CD4-positive, alpha-beta T cell treated with Interleukin-12 subunit alpha and Interleukin-12 subunit beta, for 1 hour (primary cell): ENCODE data around the gene PC.
"Not testable (repeated sequence)": the region's sequence is repeated elsewhere in the genome, so short reads cannot be mapped to it uniquely, and the experiment has no call there.

Experiments used
- DNase-seq: peaks from one replicate; pipeline ENCODE4 v3.0.0-alpha.2; 2020

Gene PC

DNA sequence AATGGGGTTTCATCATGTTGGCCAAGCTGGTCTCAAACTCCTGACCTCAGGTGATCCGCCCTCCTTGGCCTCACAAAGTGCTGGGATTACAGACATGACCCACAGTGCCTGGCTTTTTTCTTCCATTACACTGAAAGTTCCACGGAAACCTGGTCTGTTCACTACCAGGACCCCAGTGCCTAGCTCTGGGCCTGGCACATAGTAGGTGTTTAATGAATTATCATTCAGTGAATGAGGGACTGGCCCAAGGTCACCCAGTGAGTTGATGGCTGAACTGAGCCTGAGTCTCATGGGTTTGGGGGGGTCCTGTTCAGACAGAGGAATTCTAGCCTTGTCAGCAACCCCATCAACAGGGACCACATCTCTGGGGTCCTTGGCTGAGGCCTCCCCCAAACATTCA is 20.0 kb upstream of the PC start:
- no peak for DNase-seq

DNA sequence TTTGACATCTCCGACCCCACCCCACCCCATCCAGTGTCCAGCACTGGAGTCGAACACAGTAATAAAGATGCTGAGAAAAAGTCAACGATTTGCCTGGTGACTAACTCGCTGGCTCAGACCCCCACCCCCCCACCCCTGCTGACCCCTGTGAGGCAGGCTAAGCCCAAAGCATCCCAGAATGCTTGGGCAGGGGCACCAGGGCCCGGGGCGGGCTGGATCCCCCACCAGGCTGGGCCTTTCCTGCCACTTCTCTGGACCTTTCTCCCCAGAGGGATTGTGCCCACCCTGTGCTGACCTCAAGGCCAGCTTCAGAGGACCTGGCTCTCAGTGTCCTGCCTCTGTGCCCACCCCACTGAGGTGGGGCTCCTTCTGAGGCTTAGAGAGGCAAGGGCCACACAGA is 18.7 kb upstream of the PC start:
- DNase-seq, result no peak

DNA sequence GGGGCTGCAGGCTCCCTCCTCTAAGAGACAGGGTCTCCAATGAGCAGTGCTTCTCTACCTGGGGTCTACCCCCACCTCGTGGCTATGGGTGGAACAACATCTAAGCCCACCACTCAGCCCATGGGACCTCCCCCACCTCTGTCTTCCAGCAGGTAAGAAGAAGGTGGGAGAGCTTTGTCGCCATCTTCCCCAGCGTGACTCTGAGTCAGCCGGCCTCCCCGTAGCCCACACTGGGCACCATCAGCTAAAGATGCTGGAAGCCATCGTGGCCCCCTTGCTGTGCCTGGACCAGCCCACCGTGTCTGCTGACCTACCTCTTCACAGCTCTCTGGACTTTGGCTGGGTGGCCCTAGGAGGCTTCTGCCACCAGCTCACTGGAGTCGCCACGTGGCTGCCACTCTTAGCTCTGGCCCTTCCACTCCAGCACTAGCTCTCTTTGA is 17.9 kb upstream of the PC start:
- no peak for DNase-seq

DNA sequence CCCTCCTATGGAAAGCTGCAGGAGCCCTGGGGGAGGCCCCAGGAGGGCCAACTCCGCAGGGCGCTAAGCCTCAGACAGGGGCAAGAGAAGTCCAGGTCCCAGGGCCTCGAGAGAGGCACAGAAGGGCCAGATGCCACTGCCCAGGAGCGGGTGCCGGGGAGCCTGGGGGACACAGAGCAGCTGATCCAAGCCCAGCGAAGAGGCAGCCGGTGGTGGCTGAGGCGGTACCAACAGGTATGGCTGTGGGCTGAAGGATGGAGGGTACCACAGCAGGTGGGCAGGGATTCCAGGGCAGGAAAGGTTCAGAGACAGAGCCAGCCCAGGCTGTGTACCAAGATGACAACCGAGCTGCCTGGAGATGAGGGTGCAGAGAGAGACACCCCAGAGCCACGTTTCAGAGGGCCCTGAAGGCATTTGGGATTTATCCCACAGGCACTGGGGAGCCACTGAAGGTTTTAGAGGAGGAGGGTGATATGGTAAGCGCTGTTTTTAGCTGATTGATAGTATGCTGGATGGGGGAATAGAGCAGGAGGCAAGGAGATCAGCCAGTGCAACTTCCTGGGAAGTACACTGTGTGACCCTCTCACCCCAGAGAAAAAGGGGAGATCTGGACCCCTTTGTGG is 17.3 kb upstream of the PC start:
- no peak for DNase-seq

DNA sequence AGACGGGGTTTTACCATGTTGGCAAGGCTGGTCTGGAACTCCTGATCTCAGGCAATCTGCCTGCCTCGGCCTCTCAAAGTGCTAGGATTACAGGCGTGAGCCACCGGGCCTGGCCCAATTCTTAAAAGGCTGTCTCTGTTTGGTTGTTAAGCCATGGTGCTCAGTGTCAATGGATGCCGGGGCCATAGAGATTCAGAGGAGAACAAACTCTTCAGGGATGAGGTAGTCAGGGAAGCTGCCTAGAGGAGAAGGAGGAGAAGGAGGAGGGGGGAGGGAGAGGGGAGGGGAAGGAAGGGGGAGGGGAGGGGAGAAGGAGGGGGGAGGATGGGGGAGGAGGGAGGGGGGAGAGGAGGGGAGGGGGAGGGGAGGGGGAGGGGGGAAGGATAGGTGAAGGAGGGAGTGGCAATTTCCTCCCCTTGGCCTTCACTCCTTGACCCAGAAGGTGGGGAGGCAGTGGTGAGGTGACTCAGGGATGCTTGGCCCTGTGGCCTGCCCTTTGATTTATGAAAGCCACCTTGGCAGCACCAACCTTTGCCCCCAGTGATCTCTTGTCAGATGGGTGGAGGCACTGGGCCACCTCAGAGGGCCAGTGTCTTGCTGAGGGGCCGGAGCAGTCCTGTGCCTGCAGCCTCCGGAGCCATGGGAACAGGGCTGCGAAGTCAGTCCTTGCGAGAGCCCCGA is 16.7 kb upstream of the PC start, which contains the start of gene C11orf86:
C11orf86 (plus strand) TSS at position 581 of the 681 bp plus-strand sequence; CDS start at position 640, 59 bp downstream.
- no peak for DNase-seq

DNA sequence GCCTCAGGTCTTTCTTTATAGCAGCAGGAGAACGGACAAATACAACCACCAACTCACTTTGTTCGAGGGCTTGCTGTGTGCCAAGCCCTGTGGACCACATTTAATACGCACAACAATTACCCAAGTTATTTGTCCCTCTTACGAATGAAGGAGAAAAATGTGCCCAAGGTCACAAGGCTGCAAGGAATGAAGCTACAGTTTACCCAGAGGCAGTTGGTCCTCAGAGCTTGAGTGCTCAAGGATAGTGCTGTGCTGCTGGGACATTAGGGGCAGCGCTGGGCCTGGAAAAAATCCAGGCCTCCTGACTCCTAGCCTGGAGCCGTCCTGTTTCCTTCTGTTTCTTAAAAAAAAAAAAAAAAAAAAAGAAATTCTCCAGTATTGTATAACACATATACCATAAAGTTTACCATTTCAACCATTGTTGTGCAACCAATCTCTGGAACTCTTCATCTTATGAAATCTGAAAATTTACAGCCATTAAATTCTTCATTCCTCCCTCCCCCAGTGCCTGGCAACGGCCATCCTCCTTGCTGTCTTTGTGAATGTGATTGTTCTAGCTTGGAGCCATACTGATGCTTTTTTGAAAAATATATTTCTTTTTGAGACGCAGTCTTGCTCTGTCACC is 15.9 kb upstream of the PC start:
- no peak for DNase-seq

DNA sequence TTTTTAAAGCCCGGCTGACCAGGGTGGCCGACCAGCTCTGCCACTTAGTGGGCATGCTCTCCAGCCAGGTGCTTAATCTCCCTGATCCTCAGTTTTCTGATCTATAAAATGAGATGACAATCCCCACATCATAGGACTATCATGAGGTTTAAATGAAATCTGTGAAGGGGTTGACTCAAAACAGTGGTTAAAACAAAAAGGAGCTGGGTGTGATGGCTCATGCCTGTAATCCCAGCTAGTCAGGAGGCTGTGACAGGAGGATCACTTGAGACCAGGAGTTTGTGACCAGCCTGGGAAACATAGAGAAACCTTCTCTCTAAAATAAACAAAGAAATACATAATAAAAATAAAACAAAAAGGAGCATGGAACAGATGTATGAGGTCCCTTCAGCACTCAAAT is 13.3 kb upstream of the PC start:
- no peak for DNase-seq

DNA sequence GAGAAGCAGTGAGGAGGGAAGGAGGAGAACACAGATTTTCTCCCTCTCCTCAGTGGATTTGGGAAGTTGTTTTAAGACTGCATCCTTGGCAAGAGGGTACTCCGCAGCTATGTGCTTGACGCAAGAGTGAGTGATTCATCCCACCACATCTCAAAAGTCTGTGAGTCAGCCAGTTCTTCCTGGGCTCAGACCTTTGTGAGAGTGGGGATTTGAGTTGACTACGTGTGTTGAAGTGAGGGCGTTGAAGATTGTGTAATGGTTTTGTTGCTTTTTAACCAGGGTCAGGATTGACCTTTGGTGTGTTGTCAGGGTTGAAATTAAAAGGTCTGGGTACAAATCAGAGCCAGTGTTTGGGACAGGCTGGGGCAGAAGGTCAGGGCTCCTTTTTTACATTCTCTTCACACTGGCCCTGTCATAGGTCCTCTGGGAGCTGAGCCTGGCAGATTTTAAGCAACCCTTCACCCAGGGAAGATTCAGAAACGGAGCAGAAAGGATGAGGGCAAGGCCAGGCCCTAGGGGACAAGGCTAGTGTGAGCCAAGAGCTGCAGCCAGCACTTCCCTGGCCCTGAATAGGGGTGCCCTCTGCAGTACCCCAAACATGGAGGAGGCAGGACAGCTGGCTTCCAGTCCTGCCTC is 12.7 kb upstream of the PC start:
- DNase-seq, result peak; percentile 4

DNA sequence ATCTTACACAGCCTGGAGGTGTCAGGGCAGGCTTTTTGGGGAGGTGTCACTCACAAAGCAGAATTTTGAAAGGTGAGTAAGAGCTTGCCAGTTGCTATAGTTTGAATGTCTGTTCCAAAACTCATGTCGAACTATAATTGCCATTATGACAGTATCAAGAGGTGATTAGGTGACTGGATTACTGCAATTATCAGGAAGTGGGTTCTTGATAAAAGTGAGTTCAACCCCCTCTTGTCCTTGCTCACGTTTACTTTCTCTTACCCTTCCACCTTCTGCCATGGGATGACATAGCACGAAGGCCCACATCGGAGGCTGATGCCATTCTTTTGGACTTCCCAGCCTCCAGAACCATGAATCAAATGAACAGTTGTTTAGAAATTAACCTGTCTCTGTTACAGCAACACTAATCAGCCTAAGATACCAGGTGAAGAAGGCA is 12.2 kb upstream of the PC start:
- DNase-seq, result no peak

DNA sequence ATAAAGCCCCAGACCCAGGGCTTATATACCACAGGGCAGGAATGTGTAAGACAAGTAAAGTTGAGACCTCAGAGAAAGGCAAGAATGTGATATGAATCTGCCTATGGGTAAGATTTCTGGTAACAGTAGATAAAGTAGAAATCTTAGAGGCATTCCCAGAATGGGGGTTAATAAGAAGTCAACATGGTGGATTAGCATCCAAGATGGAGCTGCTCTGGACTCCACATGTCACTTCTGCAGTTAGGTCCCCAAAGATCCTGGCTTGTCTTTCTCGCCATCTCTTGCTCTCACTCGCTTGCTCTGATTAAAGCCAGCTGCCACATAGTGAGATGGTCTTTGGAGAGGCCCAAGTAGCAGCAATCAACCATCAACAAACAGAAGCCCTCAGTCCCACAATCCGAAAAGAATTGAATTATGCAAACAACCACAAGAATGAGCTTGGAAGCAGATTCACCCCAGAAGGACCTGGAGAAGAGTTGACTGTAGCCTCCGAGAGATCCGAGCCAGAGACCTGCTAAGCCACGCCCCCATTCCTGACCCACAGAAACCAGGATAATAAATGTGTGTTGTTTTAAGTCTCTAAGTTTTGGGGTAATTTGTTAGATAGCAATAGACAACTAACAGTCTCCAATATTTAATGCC is 11.5 kb upstream of the PC start:
- no peak for DNase-seq

DNA sequence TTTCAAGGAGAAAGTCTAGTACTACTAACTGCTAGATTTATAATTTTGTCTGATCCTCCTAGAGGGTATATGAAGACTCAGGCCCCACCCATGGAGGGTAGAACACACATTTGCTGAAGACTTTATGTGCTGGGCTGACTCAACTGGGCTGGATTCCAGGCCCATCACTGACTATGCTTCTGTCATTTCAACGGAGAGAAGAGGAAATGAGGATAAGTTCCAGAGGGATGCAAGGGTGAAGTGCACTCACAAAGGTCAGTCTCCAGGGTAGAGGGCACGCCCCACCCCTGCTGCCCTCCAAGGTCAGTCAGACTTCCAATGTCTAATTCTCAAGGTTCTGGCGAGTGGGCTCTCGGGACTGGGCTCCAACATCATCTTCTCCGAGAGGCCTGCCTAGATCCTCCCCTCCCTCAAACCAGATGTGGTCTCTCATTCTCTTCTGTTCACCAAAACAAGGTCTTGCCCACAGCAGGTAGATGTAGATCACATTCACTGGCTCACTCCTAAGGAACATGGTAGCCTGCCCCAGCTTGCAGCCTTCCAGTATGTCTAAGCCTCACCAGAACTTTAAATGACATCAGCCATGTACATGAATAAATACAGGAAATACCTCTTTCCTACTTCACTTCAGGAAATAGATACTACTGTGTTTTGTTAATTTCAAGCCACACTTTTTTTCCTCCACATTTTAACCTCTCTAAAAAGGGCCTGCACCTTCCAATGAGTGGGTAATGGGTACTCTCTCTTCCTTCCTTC is 9.7 kb upstream of the PC start:
- DNase-seq, result no peak

DNA sequence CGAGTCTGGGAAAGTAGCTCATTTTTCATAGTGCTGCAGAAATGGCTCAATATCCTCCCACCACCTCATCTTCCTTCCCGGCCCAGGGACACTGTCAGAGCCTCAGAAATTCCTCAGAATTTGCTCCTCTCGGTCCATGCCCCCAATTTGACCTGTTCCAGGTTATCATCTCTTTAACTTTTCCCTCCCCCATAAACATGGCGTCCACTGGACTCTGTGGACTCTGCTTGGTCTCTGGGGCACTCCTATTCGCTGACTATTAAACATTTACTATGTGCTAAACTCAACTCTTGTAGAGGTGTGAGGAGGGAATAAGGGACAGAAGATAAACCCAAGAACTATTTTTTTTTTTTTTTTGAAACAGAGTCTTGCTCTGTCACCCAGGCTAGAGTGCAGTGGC is 8.2 kb upstream of the PC start:
- no peak for DNase-seq

DNA sequence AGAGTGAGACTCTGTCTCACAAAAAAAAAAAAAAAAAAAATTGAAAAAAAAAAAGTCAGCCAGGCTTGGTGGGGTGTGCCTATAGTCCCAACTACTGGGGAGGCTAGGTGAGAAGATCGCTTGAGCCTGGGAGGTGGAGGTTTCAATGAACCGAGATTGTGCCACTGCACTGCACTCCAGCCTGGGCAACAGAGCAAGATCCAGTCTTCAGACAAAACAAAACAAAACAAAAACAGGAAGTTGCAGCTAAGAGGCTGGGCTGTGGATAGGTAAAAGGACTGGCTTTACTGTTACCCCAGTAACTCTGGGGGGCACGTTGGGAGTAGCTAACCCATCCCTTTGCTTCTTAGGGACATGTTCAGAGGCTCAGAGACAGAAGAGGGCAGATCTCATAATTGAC is 6.3 kb upstream of the PC start:
- no peak for DNase-seq

DNA sequence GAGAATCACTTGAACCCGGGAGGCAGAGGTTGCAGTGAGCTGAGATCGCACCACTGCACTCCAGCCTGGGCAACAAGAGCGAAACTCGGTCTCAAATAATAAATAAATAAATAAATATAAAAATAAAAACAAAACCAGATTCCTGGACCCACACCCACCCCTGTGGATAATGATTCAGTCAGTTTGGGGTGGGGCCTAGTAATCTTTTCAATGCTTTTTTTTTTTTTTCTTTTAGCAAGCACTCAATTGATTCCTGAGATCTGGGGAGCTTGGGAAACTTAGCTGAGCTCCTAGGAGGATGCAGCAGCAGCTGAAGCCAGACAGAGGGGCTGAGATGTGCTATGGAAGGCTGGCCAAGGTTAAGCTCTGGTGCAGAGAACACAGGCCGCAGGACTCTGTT is 4.6 kb upstream of the PC start:
- no peak for DNase-seq

DNA sequence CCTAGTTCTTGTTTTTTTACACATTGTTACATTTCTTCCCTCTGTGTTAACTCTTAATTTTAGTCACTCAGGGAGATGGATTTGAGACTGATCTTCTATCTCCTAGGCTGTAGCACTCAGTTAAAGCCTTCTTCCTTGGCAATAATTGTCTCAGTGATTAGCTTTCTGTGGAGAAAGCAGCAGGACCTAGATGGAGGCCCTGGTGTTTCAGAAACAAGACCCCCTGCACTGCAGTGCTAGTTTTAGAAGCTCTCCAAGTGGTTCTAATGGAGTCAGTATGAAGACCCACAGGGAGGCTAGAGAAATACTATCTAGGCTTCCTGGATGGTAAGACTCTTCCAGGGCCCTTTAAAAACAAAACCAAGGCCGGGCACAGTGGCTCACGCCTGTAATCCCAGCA is 4.1 kb upstream of the PC start:
- DNase-seq, result no peak

DNA sequence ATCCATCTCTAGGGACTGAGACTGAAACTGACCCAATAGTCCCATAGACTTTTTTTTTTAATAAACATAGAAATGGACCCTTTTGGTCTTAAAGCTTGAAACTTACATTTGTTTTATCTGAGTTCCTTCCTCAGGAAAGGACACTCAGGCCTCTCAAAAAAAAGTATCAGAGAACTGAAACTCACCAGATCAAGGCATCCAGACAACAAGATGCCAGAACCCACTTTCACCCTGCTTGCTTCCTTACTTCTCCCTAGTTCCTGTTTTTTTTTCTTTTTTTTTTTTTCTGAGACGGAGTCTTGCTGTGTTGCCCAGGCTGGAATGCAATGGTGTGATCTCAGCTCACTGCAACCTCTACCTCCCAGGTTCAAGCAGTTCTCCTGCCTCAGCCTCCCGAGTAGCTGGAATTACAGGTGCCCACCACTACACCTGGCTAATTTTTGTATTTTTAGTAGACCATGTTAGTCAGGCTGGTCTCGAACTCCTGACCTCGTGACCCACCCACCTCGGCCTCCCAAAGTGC is 3.6 kb upstream of the PC start:
- not testable (repeated sequence) for DNase-seq

DNA sequence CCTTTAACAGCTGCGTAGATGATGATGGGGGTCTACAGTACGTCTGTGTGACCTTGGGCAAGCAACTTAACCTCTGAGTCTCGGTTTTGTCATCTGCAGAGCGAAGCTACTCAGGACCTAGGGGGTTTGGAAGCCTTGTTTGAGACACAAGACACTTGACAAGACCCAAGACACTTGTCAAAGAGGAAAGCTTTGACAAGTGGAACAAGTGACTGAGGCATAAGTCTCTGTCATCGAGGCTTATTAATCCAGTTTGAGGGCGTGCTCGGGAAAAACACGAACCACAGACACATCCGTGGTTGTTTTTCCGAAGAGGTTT is 732 bp upstream of the PC start:
- no peak for DNase-seq

DNA sequence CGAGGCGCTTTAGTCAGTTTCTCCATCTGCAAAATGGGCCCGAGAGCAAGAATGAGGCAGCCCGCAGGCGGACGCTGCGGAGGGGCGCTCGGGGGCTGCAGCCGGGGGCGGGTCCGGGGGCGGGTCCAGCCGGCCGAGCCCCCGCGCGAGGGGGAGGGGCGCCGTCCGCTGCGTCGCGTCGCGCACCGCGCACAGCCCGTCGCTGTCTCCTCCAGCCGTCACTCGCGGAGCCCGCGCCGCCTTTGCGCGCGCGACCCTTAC is 282 bp downstream of the PC start:
- no peak for DNase-seq

DNA sequence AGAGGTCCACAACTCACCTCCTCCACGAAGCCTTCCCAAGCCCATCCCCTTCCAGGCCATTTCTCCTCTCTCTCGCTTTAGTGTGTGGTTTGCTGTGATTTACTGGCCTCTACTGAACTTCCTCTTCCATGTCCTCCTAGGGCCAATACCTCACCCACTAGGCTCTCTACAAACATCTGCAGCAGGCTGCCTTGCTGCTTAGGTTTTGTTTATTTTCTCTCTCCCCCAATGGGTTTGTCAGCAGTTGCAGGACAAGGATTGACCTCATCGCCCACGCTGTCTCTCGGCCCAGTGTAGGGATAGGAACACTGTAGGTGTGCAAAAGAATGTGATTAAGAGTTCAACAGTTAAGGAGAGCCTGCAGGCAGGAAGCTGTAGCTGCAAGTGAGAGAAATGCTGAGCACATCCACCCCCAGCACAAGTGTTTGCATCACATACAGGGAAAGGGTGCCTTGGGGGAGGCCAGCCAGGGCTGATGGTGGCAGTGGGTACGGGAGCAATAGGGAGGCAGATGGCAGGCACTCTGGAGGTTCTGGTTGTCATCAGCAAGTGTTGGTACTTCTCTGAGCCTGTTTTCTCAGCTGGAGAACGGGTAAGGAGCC is 1.4 kb downstream of the PC start:
- DNase-seq, result no peak

DNA sequence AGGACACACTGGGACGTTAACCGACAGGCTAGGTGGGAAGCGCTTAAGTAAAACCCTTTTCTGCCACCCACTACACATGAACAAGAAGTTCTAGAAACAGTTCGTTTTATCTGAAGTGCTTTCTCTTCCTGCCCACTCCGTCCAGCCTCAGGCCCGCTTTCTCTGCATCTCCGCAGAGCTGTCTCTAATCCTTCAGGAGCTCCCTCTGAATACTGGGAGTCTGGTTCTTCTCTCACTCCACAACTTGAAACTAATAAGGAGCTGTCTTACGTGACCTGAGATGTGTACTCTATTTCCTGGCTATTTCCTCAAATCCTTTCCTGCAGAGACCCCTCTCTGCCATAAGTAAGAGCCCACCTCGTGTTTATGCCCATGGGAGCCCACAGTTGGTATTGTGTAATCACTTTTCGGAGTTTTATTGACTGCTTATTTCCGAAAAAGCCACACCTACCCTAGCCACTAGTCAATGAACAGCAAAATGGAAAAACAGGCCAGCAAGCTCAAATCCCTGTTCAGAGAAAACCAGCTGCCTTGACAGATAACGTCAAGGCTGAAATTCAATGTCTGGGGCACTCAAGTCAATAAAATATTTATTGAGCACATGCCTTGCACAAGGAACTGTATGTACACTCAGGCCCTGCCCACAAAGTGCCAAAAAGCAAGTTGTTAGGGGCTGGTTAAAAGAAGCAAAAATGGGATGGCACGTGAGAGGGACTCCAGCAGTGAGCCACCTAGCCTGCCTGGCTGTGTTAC is 4.9 kb downstream of the PC start:
- DNase-seq, result no peak

DNA sequence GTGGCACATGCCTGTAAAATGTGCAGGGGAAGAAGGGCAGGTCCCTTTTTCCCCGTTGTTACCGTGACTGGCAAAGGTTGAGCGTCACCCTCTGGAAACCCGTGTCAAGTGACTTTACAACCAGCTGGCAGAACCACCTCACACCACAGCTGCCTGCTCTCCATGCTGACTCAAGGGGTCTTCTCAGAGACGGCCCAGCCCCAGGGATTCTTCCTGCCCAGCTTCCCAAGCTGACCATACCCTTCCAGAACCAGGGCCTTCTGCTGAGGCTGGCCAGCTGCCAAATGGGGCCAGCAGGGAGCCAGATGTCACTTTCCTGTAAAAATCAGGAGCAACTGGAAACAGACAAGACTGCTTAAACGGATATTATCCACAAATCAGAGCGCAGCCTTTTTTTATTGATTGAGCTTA is 6.3 kb downstream of the PC start:
- DNase-seq, result no peak

DNA sequence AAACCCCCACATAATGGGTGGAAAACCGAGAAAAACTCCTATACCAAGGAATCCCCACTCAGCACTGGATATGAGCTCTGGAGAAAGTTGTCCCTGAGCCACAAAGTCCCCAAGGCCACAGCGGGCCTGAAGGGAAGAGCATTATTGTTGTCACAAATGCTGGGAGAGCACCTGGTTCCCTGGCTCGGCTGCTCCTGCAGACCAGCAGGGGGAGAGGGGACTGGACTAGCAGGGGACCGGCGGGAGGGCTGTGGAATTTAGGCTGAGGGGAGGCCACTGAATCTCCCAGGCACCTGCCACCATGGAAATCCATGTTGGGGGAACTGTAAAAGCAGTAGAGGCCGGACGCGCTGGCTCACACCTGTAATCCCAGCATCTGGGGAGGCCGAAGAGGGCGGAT is 7.0 kb downstream of the PC start:
- no peak for DNase-seq
